Activated CD8-positive, alpha-beta T cell treated with anti-CD3 and anti-CD28 coated beads for 36 hours (primary cell): Measurements from ENCODE around the gene IL16. TPM values are rescaled to one million over a fixed set of nuclear protein-coding genes. Genes with fewer than 3 reads are reported as not detected.

Experiments used
- ATAC-seq: fragments of 200-7000 bp; cut with Tn5 transposase; one replicate; pipeline ENCODE4 v1.10.0; 2021; ENCODE audit warnings: mild to moderate bottlenecking, moderate library complexity
- CTCF ChIA-PET: fragments of 350-600 bp; sonication (Branson Sonifier 250); formaldehyde crosslinking; loops from one replicate; lab custom pipeline; 2021; ENCODE audit warnings: antibody characterized with exemption; lab: Charles Lee
- POLR2A ChIA-PET: fragments of 350-600 bp; sonication (Branson Sonifier 250); formaldehyde crosslinking; loops from one replicate; lab custom pipeline; 2021; ENCODE audit warnings: antibody characterized with exemption; lab: Charles Lee
- DNase-seq: peaks from one replicate; pipeline ENCODE4 v3.0.0-alpha.2; 2020
- H3K27ac Mint-ChIP-seq: one replicate; pipeline ENCODE4 v1.8.0; 2021; ENCODE audit warnings: mild to moderate bottlenecking, mixed read lengths
- H3K27me3 Mint-ChIP-seq: one replicate; pipeline ENCODE4 v1.8.0; 2021; ENCODE audit warnings: mixed read lengths
- H3K36me3 Mint-ChIP-seq: one replicate; pipeline ENCODE4 v1.8.0; 2021; ENCODE audit warnings: low read depth, mixed read lengths
- H3K4me1 Mint-ChIP-seq: one replicate; pipeline ENCODE4 v1.8.0; 2021; ENCODE audit warnings: low read depth, mixed read lengths
- H3K4me3 Mint-ChIP-seq: one replicate; pipeline ENCODE4 v1.8.0; 2021; ENCODE audit warnings: mild to moderate bottlenecking, moderate library complexity, mixed read lengths
- H3K9me3 Mint-ChIP-seq: one replicate; pipeline ENCODE4 v1.8.0; 2021; ENCODE audit warnings: mixed read lengths
- intact Hi-C: fragments of 100-400 bp; cut with micrococcal nuclease; formaldehyde crosslinking; loops from one replicate; pipeline ENCODE4 v1.10.0; 2022
- total RNA-seq, 2 experiments: library from RNA; stranded (reverse); gene quantifications; one replicate each; pipeline ENCODE4 v1.2.3, GENCODE V29; 2021
- TF ChIP-seq, protein P1 (sequence below): fragments of 200-600 bp; IDR thresholded peaks from one replicate; pipeline ENCODE4 v1.8.0; 2022; ENCODE audit warnings: antibody characterized with exemption, mild to moderate bottlenecking

Gene IL16
- total RNA-seq, 2 experiments from 2014 or later, result 130 to 138 TPM

DNA sequence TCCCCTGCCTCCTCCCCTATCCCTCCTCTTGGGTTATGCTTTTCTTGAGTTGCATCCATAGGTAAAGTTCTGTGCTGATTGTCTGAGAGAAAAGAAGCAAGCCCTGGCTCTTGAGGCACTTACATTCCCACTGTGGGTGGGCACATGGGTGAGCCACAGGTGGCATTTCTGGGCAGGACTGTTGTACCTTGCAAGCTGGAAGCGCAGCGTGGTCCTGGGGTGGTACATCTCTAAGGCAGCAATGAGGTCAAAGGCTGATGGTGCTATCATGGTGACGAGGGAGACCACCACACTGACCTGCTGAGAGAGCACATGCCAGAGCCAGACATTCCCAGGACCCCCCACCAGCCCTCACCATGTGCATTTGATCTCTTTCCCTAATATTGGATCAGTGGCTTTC lies 152.6 kb downstream of the IL16 start:
- Mint-ChIP-seq H3K4me3 (no peak overlapping the region), H3K36me3 (no peaks in the 10 kb centered on the region), H3K27me3 (no peaks in the 10 kb centered on the region), H3K27ac (no peak overlapping the region), H3K9me3 (no peaks in the 10 kb centered on the region), H3K4me1 (peaks cover 5% of the 10 kb centered on the region)
- ATAC-seq, result no peak
- TF ChIP-seq, protein P1, sequence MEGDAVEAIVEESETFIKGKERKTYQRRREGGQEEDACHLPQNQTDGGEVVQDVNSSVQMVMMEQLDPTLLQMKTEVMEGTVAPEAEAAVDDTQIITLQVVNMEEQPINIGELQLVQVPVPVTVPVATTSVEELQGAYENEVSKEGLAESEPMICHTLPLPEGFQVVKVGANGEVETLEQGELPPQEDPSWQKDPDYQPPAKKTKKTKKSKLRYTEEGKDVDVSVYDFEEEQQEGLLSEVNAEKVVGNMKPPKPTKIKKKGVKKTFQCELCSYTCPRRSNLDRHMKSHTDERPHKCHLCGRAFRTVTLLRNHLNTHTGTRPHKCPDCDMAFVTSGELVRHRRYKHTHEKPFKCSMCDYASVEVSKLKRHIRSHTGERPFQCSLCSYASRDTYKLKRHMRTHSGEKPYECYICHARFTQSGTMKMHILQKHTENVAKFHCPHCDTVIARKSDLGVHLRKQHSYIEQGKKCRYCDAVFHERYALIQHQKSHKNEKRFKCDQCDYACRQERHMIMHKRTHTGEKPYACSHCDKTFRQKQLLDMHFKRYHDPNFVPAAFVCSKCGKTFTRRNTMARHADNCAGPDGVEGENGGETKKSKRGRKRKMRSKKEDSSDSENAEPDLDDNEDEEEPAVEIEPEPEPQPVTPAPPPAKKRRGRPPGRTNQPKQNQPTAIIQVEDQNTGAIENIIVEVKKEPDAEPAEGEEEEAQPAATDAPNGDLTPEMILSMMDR, result no peak
- intact Hi-C loops, result no loop called here
- POLR2A ChIA-PET, result no interaction called here
- DNase-seq, result no peak
- CTCF ChIA-PET, result no interaction called here

DNA sequence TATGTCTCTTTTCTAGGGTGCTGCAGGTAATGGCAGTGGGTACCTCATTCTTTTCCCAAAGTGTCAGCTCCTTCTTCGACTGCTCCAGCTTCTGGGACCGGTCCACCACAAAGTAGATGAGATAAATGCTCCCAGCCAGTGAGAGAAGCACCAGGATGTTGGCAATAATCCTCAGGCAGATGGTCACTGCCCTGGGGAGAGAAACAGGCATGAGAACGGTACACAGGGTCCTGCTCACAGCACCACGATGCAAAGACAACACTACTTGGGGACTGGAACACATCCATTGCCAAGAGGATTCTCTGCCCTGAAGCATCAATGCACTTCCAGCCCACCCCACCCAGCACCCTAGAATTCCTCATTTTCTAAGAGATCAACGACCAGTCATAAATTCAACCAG lies 155.0 kb downstream of the IL16 start:
- peaks cover 4% of the 10 kb centered on the region for H3K4me1 Mint-ChIP-seq
- no peaks in the 10 kb centered on the region for H3K27me3 Mint-ChIP-seq
- DNase-seq (no peak), ATAC-seq (no peak)
- CTCF ChIA-PET, result interaction anchor here (1.5 kb wide), 1 partner anchor 15 kb away, joined by 3 read pairs; no protein-coding TSS in a partner anchor
- intact Hi-C loops, result no loop called here
- no peak overlapping the region for H3K27ac Mint-ChIP-seq
- TF ChIP-seq, protein P1, result no peak
- no peaks in the 10 kb centered on the region for H3K9me3 Mint-ChIP-seq
- H3K4me3 Mint-ChIP-seq, result no peak overlapping the region
- no peaks in the 10 kb centered on the region for H3K36me3 Mint-ChIP-seq
- POLR2A ChIA-PET, result no interaction called here

DNA sequence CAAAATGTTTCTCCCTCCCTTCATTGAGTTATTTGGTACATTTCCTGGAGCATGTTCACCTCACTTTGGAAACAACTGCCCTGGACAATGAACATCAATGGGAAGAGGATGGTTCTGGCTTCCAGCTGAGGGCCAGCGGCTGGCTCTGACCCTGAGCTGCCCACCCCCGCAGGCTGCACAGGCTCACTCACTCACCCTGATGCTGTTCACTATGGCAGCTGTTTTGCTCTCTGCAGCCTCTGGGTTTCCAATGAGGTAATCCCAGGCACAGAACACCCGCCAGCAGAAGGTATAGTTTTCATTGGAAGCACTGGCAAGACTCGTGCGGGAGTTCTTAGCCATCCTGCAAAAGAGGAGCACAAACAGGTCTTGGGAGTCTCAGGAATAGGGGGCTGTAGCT lies 159.6 kb downstream of the IL16 start:
- no peaks in the 10 kb centered on the region for H3K4me1 Mint-ChIP-seq
- ChIA-PET CTCF (interaction anchor here (0.7 to 2.2 kb wide), 4 partner anchors 10 to 90 kb away, joined by 3 to 6 read pairs (median 4); no protein-coding TSS in a partner anchor), POLR2A (no interaction called here)
- DNase-seq (no peak), ATAC-seq (no peak)
- intact Hi-C loops, result loop anchor here (5.0 kb wide), 1 partner anchor 174 kb away; no protein-coding TSS in a partner anchor
- H3K27me3 Mint-ChIP-seq, result no peaks in the 10 kb centered on the region
- H3K4me3 Mint-ChIP-seq, result no peak overlapping the region
- no peaks in the 10 kb centered on the region for H3K9me3 Mint-ChIP-seq
- TF ChIP-seq, protein P1, result no peak
- H3K36me3 Mint-ChIP-seq, result no peaks in the 10 kb centered on the region
- H3K27ac Mint-ChIP-seq, result no peak overlapping the region

DNA sequence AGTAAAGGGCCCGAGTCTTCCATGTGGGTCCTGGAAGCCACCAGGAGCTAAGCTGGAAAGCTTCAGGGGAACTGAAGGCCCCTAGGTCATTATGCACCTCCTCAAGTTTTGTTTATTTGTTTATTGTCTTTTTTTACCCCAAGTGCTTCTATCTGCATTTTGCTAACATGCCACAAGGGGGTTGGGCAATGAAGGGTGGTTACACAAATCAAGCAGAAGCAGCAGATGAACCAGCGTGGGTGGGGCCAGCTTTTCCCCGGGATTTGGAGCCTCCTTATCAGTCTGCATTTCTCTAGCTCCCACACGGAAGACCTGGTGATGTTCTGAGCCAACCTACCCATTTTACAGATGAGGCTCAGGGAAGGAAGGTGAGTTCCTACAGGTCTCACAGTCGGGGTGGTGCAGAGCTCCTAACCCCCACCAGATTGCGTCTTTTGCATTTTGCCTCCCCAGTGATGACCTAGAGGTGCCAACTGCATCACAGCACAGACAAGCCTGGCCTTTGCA lies 160.6 kb downstream of the IL16 start:
- Mint-ChIP-seq H3K4me1 (no peaks in the 10 kb centered on the region), H3K27me3 (no peaks in the 10 kb centered on the region), H3K4me3 (no peak overlapping the region), H3K9me3 (no peaks in the 10 kb centered on the region), H3K27ac (no peak overlapping the region), H3K36me3 (no peaks in the 10 kb centered on the region)
- intact Hi-C loops, result loop anchor here (5.0 kb wide), 1 partner anchor 175 kb away; no protein-coding TSS in a partner anchor
- ChIA-PET POLR2A (no interaction called here), CTCF (interaction anchor here (1.0 to 1.5 kb wide), 3 partner anchors 9 to 82 kb away, joined by 3 to 5 read pairs (median 3); no protein-coding TSS in a partner anchor)
- TF ChIP-seq, protein P1, result no peak
- ATAC-seq (no peak), DNase-seq (no peak)

DNA sequence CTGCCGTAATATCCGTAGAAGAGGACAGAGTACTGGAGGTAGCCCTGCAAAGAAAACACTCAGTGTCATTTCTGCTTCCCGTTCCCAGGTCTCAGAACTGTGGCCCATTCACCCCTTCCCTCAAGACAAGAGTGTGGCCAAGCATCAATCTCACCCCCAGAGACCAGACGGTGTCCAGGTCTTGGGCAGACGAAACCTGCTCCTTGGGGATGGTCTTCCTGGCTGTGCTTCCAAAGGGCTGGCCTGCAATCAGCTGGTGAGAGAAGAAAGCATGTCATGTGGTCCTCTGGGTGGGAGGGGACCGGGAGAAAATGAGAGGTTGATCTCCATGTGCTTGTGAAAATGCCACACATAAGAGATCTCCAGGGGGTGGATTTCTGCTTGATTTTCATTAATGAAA lies 161.6 kb downstream of the IL16 start:
- DNase-seq (no peak), ATAC-seq (no peak)
- ChIA-PET CTCF (interaction anchor here (1.0 to 1.1 kb wide), 3 partner anchors 32 to 83 kb away, joined by 3 to 4 read pairs (median 3); no protein-coding TSS in a partner anchor), POLR2A (no interaction called here)
- Mint-ChIP-seq H3K27me3 (no peaks in the 10 kb centered on the region), H3K4me3 (no peak overlapping the region), H3K27ac (no peak overlapping the region), H3K36me3 (no peaks in the 10 kb centered on the region), H3K4me1 (no peaks in the 10 kb centered on the region), H3K9me3 (no peaks in the 10 kb centered on the region)
- intact Hi-C loops, result loop anchor here (5.0 kb wide), 1 partner anchor 176 kb away; no protein-coding TSS in a partner anchor
- TF ChIP-seq, protein P1, result no peak
